Ishikawa (cell line): ENCODE data around the gene UTS2B.

Source experiments
- EP300 ChIP-seq: IDR thresholded peaks from 2 replicates; pipeline ENCODE4 v1.6.1; 2012; ENCODE audit warnings: borderline replicate concordance
- FOXM1 ChIP-seq: IDR thresholded peaks from 2 replicates; pipeline ENCODE4 v1.6.1; 2012; ENCODE audit warnings: low read depth, borderline replicate concordance
- MAX ChIP-seq: IDR thresholded peaks from 2 replicates; pipeline ENCODE4 v1.6.1; 2012
- TAF1 ChIP-seq: IDR thresholded peaks from 2 replicates; pipeline ENCODE4 v1.6.1; 2012; ENCODE audit warnings: low read depth, mild to moderate bottlenecking
- YY1 ChIP-seq: IDR thresholded peaks from 2 replicates; pipeline ENCODE4 v1.6.1; 2012; ENCODE audit warnings: low read depth

- TF ChIP-seq FOXM1 (no peak), TAF1 (no peak), MAX (no peak), YY1 (no peak), EP300 (no peak)
Measured at GRCh38 chr3:191331388-191331787, 1.1 kb upstream of the UTS2B start.
